OCI-LY1 (cell line): Measurements from ENCODE around the gene ZNF195.

Experiments
- H2AFZ ChIP-seq: fragments of 200-600 bp; sonication (generic), shearing (Covaris generic); 2 replicates; pipeline ENCODE4 v1.6.0; 2014; ENCODE audit warnings: antibody characterized with exemption, mild to moderate bottlenecking, low read length
- H3F3A ChIP-seq: fragments of 200-600 bp; sonication (generic), shearing (Covaris generic); 2 replicates; pipeline ENCODE4 v1.6.0; 2014; ENCODE audit warnings: mild to moderate bottlenecking, antibody characterized with exemption, low read length, moderate library complexity; ENCODE audit not compliant: insufficient read depth
- H3K27ac ChIP-seq: fragments of 200-600 bp; sonication (generic); 2 replicates; pipeline ENCODE4 v1.5.1; 2014; ENCODE audit warnings: low read length, mixed run types, mild to moderate bottlenecking, low read depth; ENCODE audit not compliant: poor library complexity, severe bottlenecking
- H3K27me3 ChIP-seq: fragments of 200-600 bp; sonication (generic); 2 replicates; pipeline ENCODE4 v1.6.0; 2014; ENCODE audit warnings: antibody characterized with exemption, mild to moderate bottlenecking, low read length, moderate library complexity; ENCODE audit not compliant: insufficient read depth
- H3K36me3 ChIP-seq: fragments of 200-600 bp; sonication (generic); 2 replicates; pipeline ENCODE4 v1.6.1; 2014; ENCODE audit warnings: mild to moderate bottlenecking, antibody characterized with exemption, low read length, moderate library complexity, mixed read lengths; ENCODE audit not compliant: insufficient read depth
- H3K4me1 ChIP-seq: fragments of 200-600 bp; sonication (generic); 2 replicates; pipeline ENCODE4 v1.5.1; 2014; ENCODE audit warnings: mild to moderate bottlenecking, low read length, moderate library complexity; ENCODE audit not compliant: insufficient read depth, severe bottlenecking
- H3K4me2 ChIP-seq: fragments of 200-600 bp; sonication (generic), shearing (Covaris generic); 2 replicates; pipeline ENCODE4 v1.6.1; 2014; ENCODE audit warnings: low read length
- H3K4me3 ChIP-seq: fragments of 200-600 bp; sonication (generic); 2 replicates; pipeline ENCODE4 v1.5.1; 2014; ENCODE audit warnings: low read length, low read depth, mild to moderate bottlenecking, mixed read lengths; ENCODE audit not compliant: poor library complexity, severe bottlenecking
- H3K79me2 ChIP-seq: fragments of 200-600 bp; shearing (Covaris generic); 2 replicates; pipeline ENCODE4 v1.6.1; 2016; ENCODE audit warnings: mixed run types, low read length, mixed read lengths; ENCODE audit not compliant: insufficient read depth
- H3K9ac ChIP-seq: fragments of 200-600 bp; sonication (generic), shearing (Covaris generic); 2 replicates; pipeline ENCODE4 v1.6.1; 2014; ENCODE audit warnings: mild to moderate bottlenecking, low read length, mixed read lengths
- H3K9me2 ChIP-seq: fragments of 200-600 bp; sonication (generic), shearing (Covaris generic); 2 replicates; pipeline ENCODE4 v1.6.1; 2014; ENCODE audit warnings: low read depth, mild to moderate bottlenecking, low read length, mixed read lengths
- H3K9me3 ChIP-seq: fragments of 200-600 bp; shearing (Covaris generic); 2 replicates; pipeline ENCODE4 v1.6.1; 2014; ENCODE audit warnings: low read length, mixed read lengths
- H4K20me1 ChIP-seq: fragments of 200-600 bp; sonication (generic), shearing (Covaris generic); 2 replicates; pipeline ENCODE4 v1.6.0; 2016; ENCODE audit warnings: mild to moderate bottlenecking, low read length; ENCODE audit not compliant: insufficient read depth
- EZH2 ChIP-seq: fragments of 200-600 bp; sonication (generic), shearing (Covaris generic); IDR thresholded peaks from 2 replicates; pipeline ENCODE4 v1.8.0; 2017; ENCODE audit warnings: borderline replicate concordance, mixed run types, mild to moderate bottlenecking, antibody characterized with exemption, low read length, moderate library complexity, mixed read lengths
- TF ChIP-seq, protein P1 (sequence below): fragments of 200-600 bp; sonication (generic), shearing (Covaris generic); IDR thresholded peaks from 2 replicates; pipeline ENCODE4 v1.5.1; 2017; ENCODE audit warnings: mild to moderate bottlenecking, antibody characterized with exemption, low read length, moderate library complexity, mixed read lengths

ZNF195 gene

DNA sequence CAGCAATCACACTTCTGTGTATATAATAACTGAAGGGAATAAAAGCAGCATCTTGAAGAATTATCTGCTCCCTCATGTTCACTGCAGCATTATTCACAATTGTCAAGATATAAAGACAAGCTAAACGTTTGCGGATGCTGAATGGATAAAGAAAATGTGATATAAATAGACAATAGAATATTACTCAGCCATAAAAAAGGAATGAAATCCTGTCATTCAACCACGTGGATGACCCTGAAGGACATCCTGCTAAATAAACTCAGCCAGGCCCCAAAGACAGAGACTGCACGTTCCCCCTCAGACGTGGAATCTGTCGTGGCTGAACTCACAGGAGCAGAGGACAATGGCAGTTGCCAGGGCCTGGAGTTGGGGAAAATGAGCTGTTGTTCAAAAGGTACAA, 9.6 kb downstream of the ZNF195 start:
- Histone ChIP-seq H3F3A (no peaks in the 10 kb centered on the region), H3K9me2 (no peaks in the 10 kb centered on the region), H3K9ac (no peak overlapping the region), H3K4me1 (no peaks in the 10 kb centered on the region), H4K20me1 (no peaks in the 10 kb centered on the region), H2AFZ (no peak overlapping the region), H3K27ac (no peak overlapping the region), H3K36me3 (peaks cover 100% of the 10 kb centered on the region), H3K9me3 (peaks cover 53% of the 10 kb centered on the region), H3K4me3 (no peak overlapping the region), H3K4me2 (no peak overlapping the region), H3K79me2 (peaks cover 20% of the 10 kb centered on the region; the same call in 1 of the 2 replicates), H3K27me3 (no peaks in the 10 kb centered on the region)
- no peak for TF ChIP-seq EZH2
- TF ChIP-seq, protein P1, sequence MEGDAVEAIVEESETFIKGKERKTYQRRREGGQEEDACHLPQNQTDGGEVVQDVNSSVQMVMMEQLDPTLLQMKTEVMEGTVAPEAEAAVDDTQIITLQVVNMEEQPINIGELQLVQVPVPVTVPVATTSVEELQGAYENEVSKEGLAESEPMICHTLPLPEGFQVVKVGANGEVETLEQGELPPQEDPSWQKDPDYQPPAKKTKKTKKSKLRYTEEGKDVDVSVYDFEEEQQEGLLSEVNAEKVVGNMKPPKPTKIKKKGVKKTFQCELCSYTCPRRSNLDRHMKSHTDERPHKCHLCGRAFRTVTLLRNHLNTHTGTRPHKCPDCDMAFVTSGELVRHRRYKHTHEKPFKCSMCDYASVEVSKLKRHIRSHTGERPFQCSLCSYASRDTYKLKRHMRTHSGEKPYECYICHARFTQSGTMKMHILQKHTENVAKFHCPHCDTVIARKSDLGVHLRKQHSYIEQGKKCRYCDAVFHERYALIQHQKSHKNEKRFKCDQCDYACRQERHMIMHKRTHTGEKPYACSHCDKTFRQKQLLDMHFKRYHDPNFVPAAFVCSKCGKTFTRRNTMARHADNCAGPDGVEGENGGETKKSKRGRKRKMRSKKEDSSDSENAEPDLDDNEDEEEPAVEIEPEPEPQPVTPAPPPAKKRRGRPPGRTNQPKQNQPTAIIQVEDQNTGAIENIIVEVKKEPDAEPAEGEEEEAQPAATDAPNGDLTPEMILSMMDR, result no peak

DNA sequence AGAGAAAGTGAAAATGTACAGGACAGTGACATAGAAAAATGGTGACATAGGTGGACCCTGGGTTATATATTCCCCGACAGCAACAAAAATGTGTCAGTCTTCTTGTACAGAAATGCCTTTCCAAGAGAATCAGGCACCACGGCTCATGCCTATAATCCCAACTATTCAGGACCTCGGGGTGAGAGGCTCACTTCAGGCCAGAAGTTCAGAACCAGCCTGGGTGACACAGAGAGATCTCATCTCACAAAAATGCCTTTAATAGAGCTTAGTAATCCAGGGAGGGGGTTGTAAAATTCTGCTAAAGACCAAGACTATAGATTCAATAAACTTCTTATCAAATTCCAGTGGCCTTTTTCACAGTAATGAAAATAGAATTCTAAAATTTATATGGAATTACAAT, 10.7 kb downstream of the ZNF195 start:
- Histone ChIP-seq H3F3A (no peaks in the 10 kb centered on the region), H3K9me2 (no peaks in the 10 kb centered on the region), H4K20me1 (no peaks in the 10 kb centered on the region), H3K27ac (no peak overlapping the region), H3K9me3 (peaks cover 59% of the 10 kb centered on the region), H2AFZ (no peak overlapping the region), H3K27me3 (no peaks in the 10 kb centered on the region), H3K79me2 (peaks cover 8% of the 10 kb centered on the region; the same call in 1 of the 2 replicates), H3K4me2 (no peak overlapping the region), H3K36me3 (peaks cover 100% of the 10 kb centered on the region), H3K9ac (no peak overlapping the region), H3K4me1 (no peaks in the 10 kb centered on the region), H3K4me3 (no peak overlapping the region)
- TF ChIP-seq EZH2, result no peak
- TF ChIP-seq, protein P1, result no peak

DNA sequence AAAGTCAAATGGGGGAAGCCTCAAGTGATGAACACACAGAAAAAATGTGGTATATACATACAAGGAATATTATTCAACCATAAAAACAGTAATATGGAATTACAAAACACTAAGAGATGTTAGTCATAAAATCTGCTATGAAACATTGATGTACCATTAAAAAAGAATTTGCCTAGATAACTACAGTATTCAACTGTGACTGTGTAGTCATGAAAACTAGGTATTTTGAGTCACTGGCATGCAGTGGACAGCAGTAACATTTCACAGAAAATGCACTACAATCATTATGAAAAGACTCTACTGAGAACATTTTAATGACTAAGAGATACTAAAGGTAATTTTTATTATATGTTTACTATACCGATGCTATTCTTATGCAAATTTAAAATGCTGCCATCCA, 11.7 kb downstream of the ZNF195 start:
- no peak overlapping the region for H2AFZ ChIP-seq
- no peaks in the 10 kb centered on the region for H3K4me1 ChIP-seq
- TF ChIP-seq EZH2, result no peak
- TF ChIP-seq, protein P1, result no peak
- H3K36me3 ChIP-seq, result peaks cover 100% of the 10 kb centered on the region
- no peak overlapping the region for H3K4me2 ChIP-seq
- no peaks in the 10 kb centered on the region for H3K9me2 ChIP-seq
- H3F3A ChIP-seq, result no peaks in the 10 kb centered on the region
- no peaks in the 10 kb centered on the region for H3K27me3 ChIP-seq
- H4K20me1 ChIP-seq, result no peaks in the 10 kb centered on the region
- H3K79me2 ChIP-seq, result 0 out of 2 replicates have a peak, but pooled peaks cover under 1% of the 10 kb centered on the region
- peaks cover 61% of the 10 kb centered on the region for H3K9me3 ChIP-seq
- no peak overlapping the region for H3K4me3 ChIP-seq
- H3K27ac ChIP-seq, result no peak overlapping the region
- H3K9ac ChIP-seq, result no peak overlapping the region
